ENCODE measurements around the gene ZFP62. TPM values are rescaled to one million over a fixed set of nuclear protein-coding genes. Genes with fewer than 3 reads are reported as not detected.

The ZFP62 gene
- total and polyA plus RNA-seq, 8 donors = 10.4 to 23.9 (median 14.6) TPM

GRCh38 chr5:180852495-180852894 is 8.6 kb downstream of the ZFP62 start:
- ATAC-seq = no peak
- Histone ChIP-seq H3K4me1 (no peaks in the 10 kb centered on the region), H3K4me3 (no peak overlapping the region), H3K27me3 (no peaks in the 10 kb centered on the region), H3K36me3 (peaks cover 5 to 27% (median 19%) of the 10 kb centered on the region in 3 donors), H3K27ac (no peak overlapping the region), H3K9me3 (no peaks in the 10 kb centered on the region)
- DNase-seq = no peak
- no peak for TF ChIP-seq CTCF (IDR thresholded peaks at IDR 0.05)
- WGBS, 2 donors = 78 to 80% methylated on average over 4 of the region's 4 CpGs
- no peak for FAIRE-seq
- intact Hi-C loops (cut with DNase I) = no loop called here

- TF ChIP-seq CTCF (IDR thresholded peaks at IDR 0.05) = no peak
- DNase-seq (no peak), FAIRE-seq (no peak), ATAC-seq (no peak)
- Histone ChIP-seq H3K36me3 (peaks cover 5 to 27% (median 19%) of the 10 kb centered on the region in 3 donors), H3K27ac (no peak overlapping the region), H3K27me3 (no peaks in the 10 kb centered on the region), H3K4me1 (no peaks in the 10 kb centered on the region), H3K9me3 (no peaks in the 10 kb centered on the region), H3K4me3 (no peak overlapping the region)
- intact Hi-C loops (cut with DNase I) = no loop called here
- WGBS, 2 donors = 97 to 98% methylated on average over 10 of the region's 10 CpGs
These were observed 10.5 kb downstream of the ZFP62 start for GRCh38 chr5:180850434-180851078.

GRCh38 chr5:180849827-180850226 is 11.2 kb downstream of the ZFP62 start:
- no peak for FAIRE-seq
- WGBS, 2 donors = 87 to 96% methylated on average over 4 of the region's 4 CpGs
- Histone ChIP-seq H3K36me3 (peaks cover 5 to 27% (median 19%) of the 10 kb centered on the region in 3 donors), H3K4me3 (no peak overlapping the region), H3K27ac (no peak overlapping the region), H3K27me3 (no peaks in the 10 kb centered on the region), H3K9me3 (no peaks in the 10 kb centered on the region), H3K4me1 (no peaks in the 10 kb centered on the region)
- no peak for ATAC-seq
- intact Hi-C loops (cut with DNase I) = no loop called here
- TF ChIP-seq CTCF (IDR thresholded peaks at IDR 0.05) = no peak
- DNase-seq = no peak

GRCh38 chr5:180848878-180849277 is 12.2 kb downstream of the ZFP62 start:
- intact Hi-C loops (cut with DNase I) = no loop called here
- no peak for FAIRE-seq
- peaks cover 5 to 27% (median 19%) of the 10 kb centered on the region in 3 donors for H3K36me3 ChIP-seq

More at GRCh38 chr5:180848878-180849277, 12.2 kb downstream of the ZFP62 start:
- ATAC-seq = no peak
- H3K4me1 ChIP-seq = no peaks in the 10 kb centered on the region
- H3K27me3 ChIP-seq = no peaks in the 10 kb centered on the region
- no peak overlapping the region for H3K27ac ChIP-seq
- DNase-seq = no peak
- no peak overlapping the region for H3K4me3 ChIP-seq
- no peaks in the 10 kb centered on the region for H3K9me3 ChIP-seq
- WGBS, 2 donors = 98 to 100% methylated on average over 1 of the region's 1 CpG
- TF ChIP-seq CTCF (IDR thresholded peaks at IDR 0.05) = no peak

Data from pancreas (tissue), 10 donors.